ENCODE measurements around the gene ABLIM3.

GRCh38 chr5:149300441-149300840 lies 159.1 kb downstream of the ABLIM3 start:
- TF ChIP-seq CTCF (IDR thresholded peaks at IDR 0.05) (no peak), EP300 (IDR thresholded peaks at IDR 0.05) (no peak), POLR2A (IDR thresholded peaks at IDR 0.05) (no peak)

All from gastroesophageal sphincter (tissue), 3 donors.